ENCODE measurements around the gene INTS14. TPM values are rescaled to one million over a fixed set of nuclear protein-coding genes. Genes with fewer than 3 reads are reported as not detected.

Gene INTS14
- 10 to 100 TPM; 11.9 to 20.0 (median 14.8) TPM for total RNA-seq

DNA sequence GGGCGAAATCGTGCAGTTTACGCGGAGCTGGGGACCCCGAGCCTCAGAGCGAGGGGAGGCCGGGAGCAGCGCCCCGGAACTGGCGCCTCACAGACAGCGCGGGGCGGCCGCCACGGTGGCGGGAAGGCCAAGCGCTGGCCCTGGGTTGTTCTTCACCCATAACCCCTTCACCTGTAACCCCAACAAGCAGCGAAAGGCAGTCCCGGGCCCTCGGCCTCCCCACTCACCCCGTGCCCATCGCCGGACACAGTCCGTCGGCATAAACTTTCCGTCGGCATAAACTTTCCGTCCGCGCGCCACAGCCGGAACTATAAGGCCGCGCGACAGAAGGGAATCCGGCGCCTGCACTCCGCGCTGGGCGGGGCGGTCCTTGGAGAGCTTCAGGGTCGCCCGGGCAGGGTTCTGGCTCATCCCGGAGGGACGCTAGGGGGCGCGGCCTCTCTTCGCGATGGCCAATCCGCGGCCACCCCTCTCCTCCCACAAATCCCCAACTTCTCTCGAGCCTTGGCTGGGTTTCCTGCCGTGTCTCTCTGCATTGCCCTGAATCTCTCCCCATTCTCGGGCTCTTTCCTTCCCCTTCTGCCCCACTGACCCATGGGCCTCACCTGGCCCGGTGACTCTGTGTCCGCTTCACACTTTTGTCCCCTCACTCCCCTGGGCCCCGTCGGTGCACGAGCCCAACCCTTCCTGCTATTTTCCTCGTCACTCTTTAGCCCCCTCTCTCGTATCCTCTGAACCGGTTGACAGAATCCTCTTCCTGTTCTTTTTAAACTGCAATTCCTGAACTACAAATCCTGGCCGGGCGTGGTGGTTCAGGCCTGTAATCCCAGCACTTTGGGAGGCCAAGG lies at the start of gene INTS14:
Gene INTS14 (minus strand): TSS at position 261 of the 848 bp plus-strand sequence. CDS start 3,751 bp downstream, outside the sequence.
- intact Hi-C loops (cut with DNase I; ENCODE audit: low total_unique reads) (loop anchor here (1.0 to 10.0 kb wide), 5 partner anchors 94 to 476 kb away; partner anchors contain the start of genes DENND4A, DPP8, PDCD7 and RAB11A), in situ Hi-C loops (cut with MboI; ENCODE audit: low sequenced_read_pairs in 4 of 4) (no loop called here)
- H3K9me3 ChIP-seq, result no peaks in the 10 kb centered on the region
- H3K4me3 ChIP-seq, result peak within 1 kb of the TSS; percentile 80 to 97 (median 87)
- DNase-seq (peak; percentile 94 to 97), ATAC-seq (peak; percentile 89 to 91)
- no peaks in the 10 kb centered on the region for H3K36me3 ChIP-seq
- peak within 1 kb of the TSS; percentile 89 to 96 (median 95) for H3K27ac ChIP-seq
- H3K4me1 ChIP-seq, result peaks cover 25 to 29% of the 10 kb centered on the region in 2 donors
- H3K27me3 ChIP-seq, result no peaks in the 10 kb centered on the region
- TF ChIP-seq CTCF (IDR thresholded peaks at IDR 0.05 in 4 of 5, conservative IDR thresholded peaks at IDR 0.05 in 1 of 5), result peak in 4 of 5 experiments; percentile 56 to 79 (median 74)
- TF ChIP-seq POLR2A (IDR thresholded peaks at IDR 0.05), result peak; percentile 79 to 82

DNA sequence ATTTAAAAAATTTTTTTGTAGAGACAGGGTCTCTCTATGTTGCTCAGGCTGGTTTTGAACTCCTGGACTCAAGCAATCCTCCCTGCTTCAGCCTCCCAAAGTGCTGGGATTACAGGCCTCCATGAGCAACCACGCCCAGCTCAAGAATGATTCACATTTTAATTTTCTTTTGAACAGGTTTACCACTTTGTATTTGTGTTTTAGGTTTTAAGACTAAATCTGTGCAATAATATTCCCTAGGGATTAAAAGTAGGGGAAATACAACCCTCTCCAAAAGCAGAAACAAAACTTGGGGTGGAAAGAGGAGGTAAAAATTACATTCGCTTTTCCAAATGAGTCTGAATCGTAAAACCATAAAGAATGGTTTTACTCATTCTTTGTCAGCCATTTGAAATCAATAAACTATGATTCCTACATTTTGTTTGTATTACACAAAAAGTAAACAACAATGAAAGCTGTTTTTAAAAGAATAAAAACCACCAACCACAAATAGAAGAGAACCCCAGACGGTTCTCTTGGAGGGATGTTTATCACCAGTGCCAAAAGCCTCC lies 48.6 kb upstream of the INTS14 start:
- no peak overlapping the region for H3K27ac ChIP-seq
- no peak for DNase-seq
- ATAC-seq, result no peak
- peaks cover 5 to 54% of the 10 kb centered on the region in 2 donors for H3K36me3 ChIP-seq
- no peaks in the 10 kb centered on the region for H3K27me3 ChIP-seq
- TF ChIP-seq CTCF (IDR thresholded peaks at IDR 0.05 in 4 of 5, conservative IDR thresholded peaks at IDR 0.05 in 1 of 5), result no peak
- no peak for TF ChIP-seq POLR2A (IDR thresholded peaks at IDR 0.05)
- no peak overlapping the region for H3K4me3 ChIP-seq
- H3K9me3 ChIP-seq, result no peaks in the 10 kb centered on the region
- intact Hi-C loops (cut with DNase I; ENCODE audit: low total_unique reads), result loop anchor here (10.0 kb wide), 1 partner anchor 55 kb away; no protein-coding TSS in a partner anchor
- H3K4me1 ChIP-seq, result no peaks in the 10 kb centered on the region
- in situ Hi-C loops (cut with MboI; ENCODE audit: low sequenced_read_pairs in 4 of 4), result no loop called here

DNA sequence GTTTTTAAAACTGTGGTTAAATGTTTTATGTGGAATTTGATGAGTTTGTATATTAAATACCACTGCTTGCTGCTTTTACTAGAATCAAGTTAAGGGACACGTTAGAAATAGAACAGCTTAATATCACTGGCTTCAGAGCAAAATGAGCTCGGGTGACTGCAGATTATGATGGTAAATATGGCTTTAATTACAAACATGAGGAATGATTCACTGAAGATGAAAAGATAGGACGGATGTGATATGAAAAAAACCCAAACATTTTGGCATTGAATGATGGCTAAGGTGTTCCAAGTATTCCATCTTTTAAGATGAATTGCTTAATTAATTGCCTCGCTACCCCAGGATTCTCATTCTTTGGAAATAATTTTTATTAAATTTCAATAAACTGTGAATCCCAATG lies 44.5 kb upstream of the INTS14 start:
- Histone ChIP-seq H3K4me3 (no peak overlapping the region), H3K36me3 (peaks cover 0 to 36% of the 10 kb centered on the region in 2 donors), H3K27me3 (no peaks in the 10 kb centered on the region), H3K4me1 (no peaks in the 10 kb centered on the region), H3K9me3 (no peaks in the 10 kb centered on the region), H3K27ac (no peak overlapping the region)
- in situ Hi-C loops (cut with MboI; ENCODE audit: low sequenced_read_pairs in 4 of 4) (no loop called here), intact Hi-C loops (cut with DNase I; ENCODE audit: low total_unique reads) (no loop called here)
- ATAC-seq (no peak), DNase-seq (no peak)
- TF ChIP-seq POLR2A (IDR thresholded peaks at IDR 0.05) (no peak), CTCF (IDR thresholded peaks at IDR 0.05 in 4 of 5, conservative IDR thresholded peaks at IDR 0.05 in 1 of 5) (no peak)

GRCh38 chr15:65655026-65655425 lies 44.1 kb upstream of the INTS14 start:
- no peak overlapping the region for H3K4me3 ChIP-seq
- TF ChIP-seq POLR2A (IDR thresholded peaks at IDR 0.05) (no peak), CTCF (IDR thresholded peaks at IDR 0.05 in 4 of 5, conservative IDR thresholded peaks at IDR 0.05 in 1 of 5) (no peak)
- peaks cover 0 to 31% of the 10 kb centered on the region in 2 donors for H3K36me3 ChIP-seq
- no peaks in the 10 kb centered on the region for H3K27me3 ChIP-seq
- H3K4me1 ChIP-seq, result no peaks in the 10 kb centered on the region
- ATAC-seq, result no peak
- no peak for DNase-seq
- in situ Hi-C loops (cut with MboI; ENCODE audit: low sequenced_read_pairs in 4 of 4), result no loop called here
- no peak overlapping the region for H3K27ac ChIP-seq
- intact Hi-C loops (cut with DNase I; ENCODE audit: low total_unique reads), result no loop called here
- H3K9me3 ChIP-seq, result no peaks in the 10 kb centered on the region

Measured in gastrocnemius medialis (tissue), 4 donors.